GM21360 (cell line): Measurements from ENCODE around the gene WDR7.

Experiments
- ATAC-seq: cut with Tn5 transposase; IDR thresholded peaks from one replicate; pipeline ENCODE4 v1.9.1; 2021; ENCODE audit warnings: mild to moderate bottlenecking, moderate library complexity; ENCODE audit not compliant: unreplicated experiment

The WDR7 gene

GRCh38 chr18:57025540-57025939 is 374.4 kb downstream of the WDR7 start:
- ATAC-seq, result no peak

GRCh38 chr18:57026316-57026715 is 375.2 kb downstream of the WDR7 start:
- ATAC-seq, result no peak

GRCh38 chr18:57027190-57027708 is 376.1 kb downstream of the WDR7 start:
- ATAC-seq, result no peak

DNA sequence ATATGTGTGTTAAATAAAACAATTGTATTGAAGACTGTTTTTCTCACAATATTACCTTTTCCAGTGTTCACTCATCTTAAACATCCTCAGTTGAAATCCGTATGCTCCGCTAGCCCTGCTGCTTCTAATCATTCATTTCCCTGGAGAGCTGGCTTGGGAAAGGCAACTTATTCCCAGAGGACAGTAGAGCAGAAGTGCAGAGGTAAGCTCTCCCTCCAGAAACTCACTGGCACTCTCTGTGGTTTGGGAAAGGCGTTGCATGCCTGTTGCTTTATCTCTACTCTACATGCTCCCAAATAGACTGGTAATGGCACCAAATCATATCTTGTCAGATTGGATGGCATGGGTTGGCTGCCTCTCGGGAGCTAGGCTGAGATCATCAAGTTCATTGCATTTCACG is 378.6 kb downstream of the WDR7 start:
- ATAC-seq, result no peak

GRCh38 chr18:57030417-57030816 is 379.3 kb downstream of the WDR7 start:
- ATAC-seq, result no peak

DNA sequence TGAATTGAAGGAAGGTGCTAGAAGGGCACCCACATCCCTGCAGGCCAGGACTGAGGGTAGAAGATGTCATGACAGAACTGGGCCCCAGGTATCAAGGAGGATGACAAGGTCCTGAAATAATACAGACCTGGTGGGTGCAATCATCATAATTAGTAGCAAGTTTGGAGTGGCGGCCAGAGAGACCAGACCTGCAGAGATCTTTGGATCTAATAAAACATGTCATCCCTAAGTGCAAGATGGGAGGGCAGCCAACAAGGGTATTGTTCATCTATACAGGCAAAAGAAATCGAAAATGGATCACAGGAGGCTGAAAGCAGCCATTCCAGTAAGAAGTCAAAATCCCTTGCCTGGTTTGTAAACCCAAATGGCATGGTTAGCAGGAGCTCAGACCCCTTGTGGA is 384.4 kb downstream of the WDR7 start:
- no peak for ATAC-seq

DNA sequence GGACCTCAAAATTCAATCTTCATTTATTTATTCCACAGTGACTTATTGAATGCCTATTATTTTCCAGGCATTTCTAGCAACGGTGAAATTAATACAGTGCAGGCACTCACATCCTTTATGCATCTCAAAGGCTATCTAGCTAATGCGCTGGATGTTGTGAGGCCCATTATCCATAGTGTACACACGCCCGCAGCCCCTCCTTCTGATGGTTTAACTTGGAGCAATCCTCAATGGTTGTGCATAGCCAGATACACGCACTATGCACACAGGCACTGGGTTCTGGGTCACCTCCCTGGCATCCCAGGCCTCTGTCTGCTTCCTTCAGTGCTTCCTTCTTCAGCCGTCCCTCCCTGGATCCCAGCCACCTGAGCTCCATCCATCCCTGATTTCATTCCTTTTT is 387.2 kb downstream of the WDR7 start:
- no peak for ATAC-seq

- no peak for ATAC-seq
These were observed 389.0 kb downstream of the WDR7 start for GRCh38 chr18:57040175-57040574.

GRCh38 chr18:57043241-57043640 is 392.1 kb downstream of the WDR7 start:
- ATAC-seq, result no peak

GRCh38 chr18:57048351-57048750 is 397.2 kb downstream of the WDR7 start:
- ATAC-seq, result no peak

GRCh38 chr18:57048859-57049258 is 397.7 kb downstream of the WDR7 start:
- ATAC-seq, result no peak

DNA sequence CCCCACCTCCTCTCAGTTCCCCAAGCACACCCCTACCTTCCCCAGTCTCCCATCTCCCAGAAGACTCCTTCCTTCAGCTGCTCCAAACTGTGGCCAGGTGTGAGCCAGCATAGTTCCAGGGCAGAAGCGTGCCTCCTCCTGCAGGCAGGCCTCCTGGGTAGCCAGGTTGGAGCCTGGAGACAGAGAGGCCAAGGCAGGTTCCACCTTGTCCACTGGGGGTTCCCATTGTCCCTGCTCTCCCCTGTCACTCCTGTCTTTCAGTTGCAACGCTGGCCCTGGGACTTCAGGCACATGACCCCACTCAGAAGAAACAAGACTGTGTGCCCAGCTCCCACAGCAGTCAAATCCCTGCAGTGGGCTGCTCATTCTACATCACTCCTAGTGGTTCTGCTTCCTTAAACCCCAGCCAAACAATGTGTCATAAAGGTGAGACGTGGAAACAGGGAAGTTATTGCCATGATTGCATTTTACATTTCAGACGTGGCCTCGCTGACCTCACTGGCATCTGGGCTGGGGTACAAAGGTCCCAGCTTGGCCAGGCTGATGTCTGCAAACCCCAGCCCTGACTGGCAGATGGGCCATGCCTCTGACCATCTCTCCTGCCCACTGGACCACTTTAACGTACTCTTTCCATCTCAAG is 399.3 kb downstream of the WDR7 start:
- no peak for ATAC-seq

- no peak for ATAC-seq
These were observed 400.0 kb downstream of the WDR7 start for GRCh38 chr18:57051021-57051656.

DNA sequence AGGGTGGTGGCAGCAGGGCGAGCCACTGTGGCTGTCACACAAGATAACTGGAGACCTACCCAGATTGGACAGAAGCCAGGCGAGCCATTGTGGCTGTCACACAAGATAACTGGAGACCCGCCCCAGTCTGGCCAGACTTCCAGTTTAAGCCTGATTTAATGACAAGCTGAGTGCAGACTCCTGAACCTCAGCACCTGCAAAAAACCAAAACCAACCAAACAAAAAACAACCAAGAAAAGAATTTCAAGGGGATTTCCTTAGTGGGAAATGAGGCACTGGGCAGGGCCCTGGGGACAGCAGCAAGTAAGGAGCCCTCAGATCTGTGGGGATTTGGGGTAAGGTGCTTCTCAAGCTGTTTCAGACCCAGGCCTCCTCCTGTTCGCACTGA is 400.5 kb downstream of the WDR7 start:
- peak; percentile 76 for ATAC-seq

DNA sequence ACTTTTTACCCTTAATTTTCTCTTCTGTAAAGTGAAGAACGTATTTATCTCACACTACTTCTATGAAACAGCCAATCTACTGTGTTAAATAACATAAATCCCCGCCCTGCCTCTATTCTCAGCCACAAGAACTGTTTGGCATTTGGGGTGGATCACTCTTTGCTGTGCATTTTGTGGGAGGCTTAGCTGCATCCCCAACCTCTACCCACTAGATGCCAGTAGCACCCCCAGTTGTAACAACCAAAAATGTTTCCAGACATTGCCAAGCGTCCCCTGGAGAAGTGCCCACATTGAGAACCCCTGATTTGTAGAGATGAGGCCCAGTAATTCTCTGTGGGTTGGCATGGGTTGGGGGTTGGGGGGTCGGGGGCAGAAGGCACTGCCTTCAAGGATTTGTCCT is 401.0 kb downstream of the WDR7 start:
- ATAC-seq, result no peak

- ATAC-seq, result no peak
These were observed 401.6 kb downstream of the WDR7 start for GRCh38 chr18:57052759-57053158.

- ATAC-seq, result no peak
These were observed 403.7 kb downstream of the WDR7 start for GRCh38 chr18:57054891-57055290.

DNA sequence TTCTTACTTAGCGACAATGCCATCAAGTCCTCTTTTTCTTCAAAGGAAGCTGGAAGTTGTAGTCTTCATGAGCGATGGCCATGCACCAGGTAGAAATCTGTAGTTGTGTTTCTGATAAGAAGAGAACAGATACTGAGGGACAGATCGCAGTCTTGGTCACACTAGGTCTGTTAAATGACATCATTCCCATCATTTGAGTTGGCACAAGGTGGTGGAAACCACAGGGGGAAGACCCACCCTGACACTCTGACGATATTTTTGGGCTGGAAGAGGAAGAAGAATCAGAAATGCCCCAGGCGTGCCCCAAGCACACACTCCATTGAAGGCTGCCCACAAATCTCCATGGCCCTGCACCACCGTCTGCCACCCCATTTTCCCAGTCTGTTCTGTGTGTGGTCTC is 406.7 kb downstream of the WDR7 start:
- ATAC-seq, result peak; percentile 78

- ATAC-seq, result no peak
These were observed 407.6 kb downstream of the WDR7 start for GRCh38 chr18:57058734-57059133.

- no peak for ATAC-seq
These were observed 408.2 kb downstream of the WDR7 start for GRCh38 chr18:57059366-57059765.

GRCh38 chr18:57060814-57061213 is 409.7 kb downstream of the WDR7 start:
- ATAC-seq, result no peak

DNA sequence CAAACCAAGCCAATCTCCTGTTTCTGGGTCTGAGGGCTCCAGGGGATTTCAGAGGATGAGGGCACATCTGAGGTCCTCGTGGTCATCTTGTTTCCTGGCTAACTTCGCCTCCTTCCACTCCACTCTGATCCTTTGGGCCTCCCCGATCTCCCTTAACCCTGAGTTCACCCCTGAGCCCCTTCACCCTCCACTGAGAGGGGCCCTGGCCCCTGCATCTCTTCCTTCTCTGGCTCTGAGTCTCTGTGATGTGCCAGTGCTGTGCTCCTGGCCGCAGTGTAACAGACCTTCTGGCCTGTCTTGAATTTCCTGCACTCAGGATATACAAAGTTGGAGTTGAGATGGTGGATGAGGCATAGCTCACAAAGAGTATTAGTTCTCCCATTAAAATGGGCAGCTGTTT is 411.0 kb downstream of the WDR7 start:
- ATAC-seq, result no peak

GRCh38 chr18:57062844-57063243 is 411.7 kb downstream of the WDR7 start:
- no peak for ATAC-seq
